HG03354 (cell line): Measurements from ENCODE around the gene FEN1.

Experiments used
- ATAC-seq: cut with Tn5 transposase; IDR thresholded peaks from one replicate; pipeline ENCODE4 v1.9.1; 2021; ENCODE audit warnings: mild to moderate bottlenecking; ENCODE audit not compliant: unreplicated experiment, poor library complexity, severe bottlenecking

FEN1 gene

DNA sequence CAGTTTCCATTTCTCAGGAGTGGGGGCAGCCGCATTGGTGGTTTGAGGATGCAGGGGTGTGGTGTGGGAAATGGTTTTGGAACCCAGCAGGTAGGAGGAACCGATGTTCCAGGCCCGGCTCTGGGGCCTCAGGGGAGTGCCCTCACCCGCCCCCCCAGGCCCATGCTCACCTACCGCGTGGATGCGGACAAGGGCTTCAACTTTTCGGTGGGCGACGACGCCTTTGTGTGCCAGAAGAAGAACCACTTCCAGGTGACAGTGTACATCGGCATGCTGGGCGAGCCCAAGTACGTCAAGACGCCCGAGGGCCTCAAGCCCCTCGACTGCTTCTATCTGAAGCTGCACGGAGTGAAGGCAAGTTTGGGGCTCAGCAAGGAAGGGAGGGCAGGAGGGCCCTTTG, 18.9 kb upstream of the FEN1 start:
- ATAC-seq, result no peak

DNA sequence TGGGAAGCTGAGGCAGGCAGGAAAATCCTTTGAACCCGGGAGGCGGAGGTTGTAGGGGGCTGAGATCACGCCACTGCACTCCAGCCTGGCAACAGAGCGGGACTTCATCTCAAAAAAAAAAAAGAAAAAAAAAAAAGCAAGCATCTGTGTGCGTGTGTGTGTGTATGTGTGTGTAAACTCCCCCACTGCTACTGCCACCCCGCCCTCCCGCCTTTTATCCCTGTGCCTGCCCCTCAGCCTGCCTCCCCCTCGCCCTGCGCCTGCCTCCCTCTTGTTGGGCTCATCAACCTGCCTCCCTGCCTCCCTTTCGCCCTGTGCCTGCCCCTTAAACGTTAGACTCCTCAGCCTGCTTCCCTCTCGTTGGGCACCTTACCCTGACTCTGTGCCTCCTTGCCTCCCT, 18.3 kb upstream of the FEN1 start:
- ATAC-seq, result no peak

DNA sequence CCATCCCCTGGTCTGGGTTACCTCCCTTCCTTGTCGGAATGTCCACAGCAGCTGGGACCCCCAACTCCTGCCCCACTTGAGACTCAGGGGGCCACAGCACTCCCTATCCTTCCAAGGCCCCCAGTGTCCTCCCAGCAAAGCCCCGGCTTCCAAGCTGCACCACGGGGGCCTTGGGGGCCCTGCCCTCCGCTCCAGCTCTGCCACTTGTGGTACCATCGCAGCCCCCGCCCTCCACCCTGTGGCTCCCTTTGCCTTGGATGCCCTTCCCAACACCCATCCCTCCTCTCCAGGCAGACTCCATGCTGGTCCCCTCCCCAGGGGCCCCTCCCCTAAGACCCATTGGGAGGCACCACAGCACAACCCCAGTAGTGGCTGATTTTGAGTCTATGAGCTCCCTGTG, 17.6 kb upstream of the FEN1 start:
- no peak for ATAC-seq

DNA sequence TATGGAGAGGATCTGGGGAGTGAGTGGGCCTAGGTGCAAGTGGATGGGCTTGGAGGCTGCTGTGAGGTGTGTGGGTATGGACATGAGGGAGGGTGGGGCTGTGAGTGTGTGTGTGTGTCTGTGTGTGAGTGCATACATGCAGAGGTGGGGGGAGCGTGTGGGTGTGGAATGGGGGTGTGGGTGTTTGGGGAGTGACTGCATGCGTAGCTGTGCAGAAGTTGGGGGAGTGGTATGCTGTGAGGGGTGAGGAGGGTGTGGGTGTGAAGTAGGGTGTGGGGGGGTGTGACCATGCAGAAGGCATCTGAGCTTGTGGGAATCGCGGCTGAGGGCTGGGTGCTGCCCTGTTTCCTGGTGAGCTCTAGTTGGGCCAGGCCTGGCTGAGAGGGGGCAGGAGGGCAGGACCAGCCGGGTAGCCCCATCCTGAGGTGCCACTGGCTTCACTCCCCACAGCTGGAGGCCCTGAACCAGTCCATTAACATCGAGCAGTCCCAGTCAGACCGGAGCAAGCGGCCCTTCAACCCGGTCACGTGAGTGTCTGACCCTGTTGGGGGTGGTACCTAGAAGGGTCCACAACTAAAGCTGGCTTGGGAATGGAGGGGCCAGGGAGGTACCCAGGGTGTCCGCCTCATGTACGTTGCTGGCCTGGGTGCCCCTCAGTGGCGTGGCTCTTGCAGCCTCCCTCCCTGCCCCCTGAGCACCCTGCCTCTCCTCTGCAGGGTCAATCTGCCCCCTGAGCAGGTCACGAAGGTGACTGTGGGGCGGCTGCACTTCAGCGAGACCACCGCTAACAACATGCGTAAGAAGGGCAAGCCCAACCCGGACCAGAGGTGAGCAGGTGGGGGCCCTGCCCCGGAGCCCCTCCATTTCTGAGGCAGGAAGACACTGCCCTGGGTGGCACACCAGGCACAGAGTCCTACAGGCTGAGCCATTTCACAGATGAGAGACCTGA, 16.8 kb upstream of the FEN1 start:
- ATAC-seq, result no peak

DNA sequence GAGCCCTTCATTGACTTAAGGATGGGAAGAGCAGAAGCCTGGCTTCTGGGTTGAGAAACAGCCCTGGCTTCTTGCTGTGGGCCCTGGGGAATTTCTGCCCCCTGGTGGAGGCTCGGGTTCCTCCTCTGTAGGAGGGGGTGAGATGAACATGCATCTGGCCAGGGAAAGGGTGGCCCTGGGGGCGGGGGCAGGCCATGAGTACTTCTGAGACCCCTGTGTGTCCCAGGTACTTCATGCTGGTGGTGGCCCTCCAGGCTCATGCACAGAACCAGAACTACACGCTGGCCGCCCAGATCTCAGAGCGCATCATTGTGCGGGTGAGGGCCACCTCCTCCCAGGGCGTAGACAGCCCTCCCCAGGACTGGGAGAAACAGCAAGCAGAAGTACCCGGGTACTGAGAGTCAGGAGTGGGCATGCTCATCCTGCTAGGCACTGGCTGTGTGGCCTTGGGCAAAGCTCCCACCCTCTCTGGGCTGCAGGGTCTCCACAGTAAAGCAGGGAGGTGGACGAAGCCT, 16.1 kb upstream of the FEN1 start:
- ATAC-seq, result peak; percentile 53

DNA sequence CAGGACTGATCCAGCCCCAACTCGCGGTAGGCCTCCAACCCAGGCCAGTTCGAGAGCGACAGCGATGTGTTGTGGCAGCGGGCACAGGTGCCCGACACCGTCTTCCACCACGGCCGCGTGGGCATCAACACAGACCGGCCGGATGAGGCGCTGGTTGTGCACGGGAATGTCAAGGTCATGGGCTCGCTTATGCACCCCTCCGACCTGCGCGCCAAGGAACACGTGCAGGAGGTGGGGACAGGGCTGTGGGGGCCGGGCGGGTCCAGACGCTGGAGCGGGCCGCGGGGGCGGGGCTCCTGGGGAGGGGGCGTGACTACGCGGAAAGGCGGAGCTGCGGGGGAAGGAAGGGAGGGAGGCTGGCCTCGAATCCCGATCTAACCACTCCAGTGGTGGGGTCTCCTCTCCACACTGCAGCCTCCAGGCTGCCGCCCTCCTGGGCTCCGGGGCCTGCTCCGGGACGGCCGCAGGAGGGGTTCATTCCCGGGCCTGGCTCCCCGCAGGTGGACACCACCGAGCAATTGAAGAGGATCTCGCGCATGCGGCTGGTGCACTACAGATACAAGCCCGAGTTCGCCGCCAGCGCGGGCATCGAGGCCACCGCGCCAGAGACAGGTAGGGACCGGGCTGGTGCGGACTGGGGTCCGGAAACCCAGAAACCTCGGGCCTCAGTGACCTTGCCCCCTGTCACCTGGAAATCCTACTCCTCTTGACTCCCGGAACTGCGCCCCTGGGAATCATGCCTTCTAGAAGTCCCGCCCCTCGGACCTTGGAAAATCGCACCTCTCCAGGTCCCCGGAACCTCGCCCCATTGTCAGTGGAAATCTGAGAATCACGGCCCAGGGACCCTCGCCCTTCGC, 15.2 kb upstream of the FEN1 start:
- ATAC-seq, result no peak

DNA sequence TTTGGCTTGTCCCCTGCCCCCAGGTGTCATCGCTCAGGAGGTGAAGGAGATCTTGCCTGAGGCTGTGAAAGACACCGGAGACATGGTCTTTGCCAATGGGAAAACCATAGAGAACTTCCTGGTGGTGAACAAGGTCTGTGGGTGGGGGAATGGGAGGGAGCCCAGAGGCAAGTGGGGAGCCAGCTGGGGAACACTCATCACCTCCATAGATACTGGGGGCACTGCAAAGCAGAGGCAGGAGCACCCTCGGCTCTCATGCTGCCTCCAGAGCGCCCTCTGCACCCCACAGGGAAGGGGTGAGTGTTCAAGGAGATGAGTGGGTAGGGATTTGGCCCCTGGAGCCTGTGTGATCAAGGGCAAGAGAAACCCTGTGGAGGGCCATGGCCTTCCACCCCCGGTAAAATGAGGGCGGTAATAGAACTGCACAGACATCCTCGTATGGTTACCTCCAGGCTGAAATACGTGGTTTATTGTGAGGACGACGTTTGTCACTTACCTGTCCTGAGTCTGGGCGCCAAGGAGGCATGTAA, 14.3 kb upstream of the FEN1 start:
- no peak for ATAC-seq

DNA sequence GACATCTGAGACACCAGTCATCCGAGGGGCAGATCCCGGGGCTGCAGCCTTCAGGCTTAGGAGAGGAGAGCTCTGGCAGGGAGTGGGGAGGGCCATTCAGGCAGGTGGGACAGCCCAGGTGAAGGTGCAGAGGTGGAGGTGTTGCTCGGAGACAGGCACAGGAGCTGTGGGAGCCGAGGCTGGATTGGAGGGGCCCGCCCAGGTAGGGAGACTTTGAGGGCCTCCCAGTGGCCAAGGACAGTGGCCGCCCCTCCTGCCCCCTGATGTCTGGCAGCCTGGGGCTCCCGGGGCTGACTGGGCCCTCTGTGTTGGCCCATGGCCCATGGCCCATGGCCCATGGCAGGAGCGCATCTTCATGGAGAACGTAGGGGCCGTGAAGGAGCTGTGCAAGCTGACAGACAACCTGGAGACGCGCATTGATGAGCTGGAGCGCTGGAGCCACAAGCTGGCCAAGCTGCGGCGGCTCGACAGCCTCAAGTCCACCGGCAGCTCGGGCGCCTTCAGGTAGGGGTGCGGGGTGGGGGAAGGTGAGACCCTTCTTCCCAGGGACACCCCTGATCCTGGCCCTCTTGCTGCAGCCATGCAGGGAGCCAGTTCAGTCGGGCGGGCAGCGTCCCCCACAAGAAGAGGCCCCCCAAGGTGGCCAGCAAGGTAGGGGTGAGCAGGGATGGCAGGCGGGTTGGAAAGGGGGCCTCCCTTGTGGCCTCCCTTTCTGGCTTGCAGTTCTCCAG, 13.6 kb upstream of the FEN1 start:
- no peak for ATAC-seq

DNA sequence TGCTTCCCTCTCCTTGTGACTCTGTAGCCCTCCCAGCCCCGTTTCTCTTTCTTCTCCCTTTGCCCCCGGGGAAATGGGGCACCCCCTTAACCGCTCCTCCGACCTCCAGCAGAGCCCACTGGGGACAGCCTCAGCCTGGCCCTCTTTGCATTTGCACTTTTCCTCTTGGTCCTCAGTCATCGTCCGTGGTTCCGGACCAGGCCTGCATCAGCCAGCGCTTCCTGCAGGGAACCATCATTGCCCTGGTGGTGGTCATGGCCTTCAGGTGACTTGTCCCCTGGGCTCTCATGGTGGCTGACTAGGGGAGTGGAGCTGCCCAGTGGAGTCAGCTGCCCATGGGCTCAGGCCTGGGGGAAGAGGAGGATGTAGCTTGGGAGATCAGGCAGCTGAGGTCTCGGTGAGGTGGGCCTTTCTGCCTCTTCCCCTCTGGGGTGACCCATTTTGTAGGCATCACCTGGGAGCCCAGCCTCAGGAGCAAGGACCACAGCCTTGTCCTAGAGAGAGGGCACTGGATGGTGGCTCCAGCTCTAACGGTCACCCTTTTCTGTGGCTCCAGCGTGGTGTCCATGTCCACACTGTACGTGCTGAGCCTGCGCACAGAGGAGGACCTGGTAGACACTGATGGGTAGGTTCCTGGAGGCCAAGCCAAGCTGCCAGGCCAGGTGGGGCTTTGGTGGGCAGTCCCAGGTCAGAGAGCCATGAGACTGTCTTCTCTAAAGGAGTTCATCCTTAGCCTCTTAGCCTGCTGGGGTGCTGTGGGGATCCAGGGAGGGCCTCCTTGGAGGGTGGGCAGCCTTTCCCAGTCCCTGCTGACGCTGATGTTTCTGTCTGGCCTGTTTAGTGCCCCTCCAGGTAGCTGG, 12.8 kb upstream of the FEN1 start:
- no peak for ATAC-seq

DNA sequence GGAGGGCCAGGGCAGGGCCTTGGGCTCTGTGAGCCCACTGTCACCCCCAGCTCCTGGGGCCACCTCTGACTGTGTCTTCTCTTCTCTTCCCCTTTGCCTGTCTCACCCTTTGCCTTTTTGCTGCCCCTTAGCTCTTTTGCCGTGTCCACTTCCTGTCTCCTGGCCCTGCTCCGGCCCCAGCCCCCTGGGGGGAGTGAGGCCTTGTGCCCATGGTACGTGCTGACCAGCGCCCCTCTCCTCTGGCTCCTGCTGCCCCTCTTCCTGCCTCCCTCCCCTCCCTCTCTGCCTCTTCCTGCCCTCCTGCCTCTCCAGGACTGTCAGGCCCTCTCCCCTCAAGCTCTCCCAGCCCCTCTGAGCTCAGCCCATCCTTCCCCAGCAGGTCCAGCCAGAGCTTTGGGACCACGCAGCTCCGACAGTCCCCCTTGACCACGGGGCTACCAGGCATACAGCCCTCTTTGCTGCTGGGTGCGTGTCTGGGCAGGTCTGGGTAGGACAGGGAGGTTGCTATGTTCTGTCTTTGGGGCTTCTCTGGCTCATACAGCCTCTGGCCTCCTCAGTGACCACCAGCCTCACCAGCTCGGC, 12.0 kb upstream of the FEN1 start:
- no peak for ATAC-seq

DNA sequence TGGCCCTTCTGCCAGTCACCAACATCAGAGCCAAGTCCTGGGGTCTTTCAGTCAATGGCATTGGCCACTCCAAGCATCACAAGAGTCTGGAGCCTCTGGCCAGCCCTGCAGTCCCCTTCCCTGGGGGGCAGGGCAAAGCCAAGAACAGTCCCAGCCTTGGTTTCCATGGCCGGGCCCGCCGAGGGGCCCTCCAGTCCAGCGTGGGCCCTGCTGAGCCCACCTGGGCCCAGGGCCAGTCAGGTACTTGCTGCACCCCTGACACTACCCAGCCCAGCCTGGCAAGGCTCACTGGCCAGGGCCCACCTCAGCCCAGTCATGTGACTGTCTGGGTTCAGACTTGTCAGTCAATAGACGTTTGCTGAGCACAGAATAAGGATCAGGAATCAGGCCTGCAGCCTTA, 11.1 kb upstream of the FEN1 start:
- no peak for ATAC-seq

DNA sequence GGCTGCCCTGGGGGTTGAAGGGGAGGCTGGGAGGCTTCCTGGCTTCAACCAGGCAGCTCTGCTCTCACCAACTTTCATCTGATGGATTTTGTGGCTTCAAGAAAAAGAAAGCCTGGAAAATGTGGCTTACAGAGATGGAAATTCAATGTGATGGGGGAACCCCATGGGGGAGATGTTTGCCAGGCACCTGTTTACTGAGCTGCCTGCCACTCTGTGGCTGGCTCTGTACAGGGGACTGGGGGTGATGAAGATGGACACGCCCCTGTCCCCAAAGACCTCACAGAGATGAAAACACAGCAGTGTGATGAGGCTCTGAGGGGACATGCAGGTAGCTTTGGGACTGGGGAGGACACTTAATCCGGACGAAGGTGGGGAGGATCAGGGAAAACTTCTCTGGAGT, 10.4 kb upstream of the FEN1 start:
- no peak for ATAC-seq

DNA sequence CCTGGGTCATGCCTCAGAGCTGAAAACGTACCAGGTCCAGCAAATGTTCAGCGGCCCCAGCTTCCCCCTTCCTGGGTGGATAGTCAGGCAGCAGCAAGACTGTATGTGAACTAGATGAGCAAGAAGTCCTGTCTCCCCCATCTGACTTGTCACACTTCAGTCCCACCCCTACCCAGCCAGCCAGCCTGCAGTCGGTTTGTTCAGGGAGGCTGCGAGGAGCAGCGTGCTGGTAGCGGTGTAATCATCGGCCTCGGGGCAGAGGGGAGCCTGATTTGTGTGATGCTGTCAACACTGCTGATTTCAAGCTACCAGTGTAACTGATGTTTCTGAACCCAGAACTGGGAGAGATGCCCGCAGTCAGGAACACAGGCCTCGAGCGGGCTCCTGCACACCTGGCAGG, 9.9 kb upstream of the FEN1 start:
- ATAC-seq, result no peak

DNA sequence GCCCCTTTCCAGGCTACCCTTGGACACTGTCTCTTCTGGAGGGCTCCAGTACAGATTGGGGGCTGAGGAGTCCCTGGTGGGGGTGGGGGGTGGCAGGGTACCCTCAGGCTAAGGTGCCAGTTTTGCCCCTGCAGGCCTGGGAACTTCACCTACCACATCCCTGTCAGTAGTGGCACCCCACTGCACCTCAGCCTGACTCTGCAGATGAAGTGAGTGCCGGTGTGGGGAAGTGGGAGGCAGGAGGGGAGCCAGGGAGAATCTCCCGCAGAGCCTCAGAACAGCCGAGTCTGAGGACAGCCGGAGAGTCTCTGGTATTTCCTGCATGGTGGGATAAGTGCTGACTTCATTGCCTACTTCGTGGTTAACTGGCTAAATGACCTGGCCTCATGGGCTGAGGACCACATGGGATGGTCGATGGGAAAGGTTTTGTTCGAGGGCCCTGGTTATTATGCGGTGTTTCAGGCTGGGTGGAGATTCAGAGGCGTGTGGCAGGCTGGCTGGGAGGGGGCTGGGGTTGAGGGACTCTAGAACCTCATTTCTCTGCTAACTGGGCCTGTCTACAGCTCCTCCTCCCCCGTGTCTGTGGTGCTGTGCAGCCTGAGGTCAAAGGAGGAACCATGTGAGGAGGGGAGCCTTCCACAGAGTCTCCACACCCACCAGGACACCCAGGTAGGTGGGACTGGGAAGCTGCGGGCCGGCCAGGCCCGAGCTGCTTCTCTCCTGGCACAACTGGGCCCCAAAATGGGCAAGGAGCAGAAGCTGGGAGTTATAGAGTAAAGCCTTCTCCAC, 8.8 kb upstream of the FEN1 start:
- ATAC-seq, result no peak

DNA sequence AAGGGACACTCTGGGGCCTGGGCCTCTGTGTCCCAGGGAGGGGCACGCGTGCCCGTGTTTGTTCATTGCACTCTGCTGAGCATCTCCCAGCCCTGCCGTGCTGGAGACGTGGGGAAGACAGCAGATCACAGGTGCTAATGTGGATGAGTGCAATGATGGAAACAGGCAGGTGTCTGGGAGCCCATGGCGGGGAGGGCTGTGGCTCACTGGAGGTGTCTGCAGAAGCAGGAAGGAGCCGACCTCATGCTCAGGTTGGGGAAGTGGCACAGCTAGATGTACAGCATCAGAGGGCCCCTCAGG, 8.3 kb upstream of the FEN1 start:
- no peak for ATAC-seq

DNA sequence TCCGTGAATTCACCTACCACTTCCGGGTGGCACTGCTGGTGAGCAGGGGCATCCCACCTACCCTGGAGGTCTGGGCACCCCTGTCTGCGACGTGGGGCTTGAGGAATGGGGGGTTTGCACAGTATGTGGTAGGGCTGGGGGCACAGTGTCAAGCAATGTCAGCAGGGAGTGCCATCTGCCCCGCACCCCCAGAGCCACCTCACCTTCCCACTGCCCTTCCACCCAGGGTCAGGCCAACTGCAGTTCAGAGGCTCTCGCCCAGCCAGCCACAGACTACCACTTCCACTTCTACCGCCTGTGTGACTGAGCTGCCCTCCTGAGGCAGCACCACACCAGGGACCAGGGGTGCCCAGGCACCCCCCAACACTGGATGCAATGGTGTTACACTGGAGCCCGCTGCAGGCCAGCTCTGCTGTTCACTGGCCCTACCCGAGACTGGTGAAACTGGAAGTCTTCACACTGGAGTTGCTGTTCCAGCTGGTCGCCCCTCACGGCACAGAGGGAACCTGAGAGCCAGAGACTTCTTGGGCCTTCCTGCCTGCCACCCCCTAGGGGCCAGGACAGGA, 6.8 kb upstream of the FEN1 start:
- no peak for ATAC-seq

DNA sequence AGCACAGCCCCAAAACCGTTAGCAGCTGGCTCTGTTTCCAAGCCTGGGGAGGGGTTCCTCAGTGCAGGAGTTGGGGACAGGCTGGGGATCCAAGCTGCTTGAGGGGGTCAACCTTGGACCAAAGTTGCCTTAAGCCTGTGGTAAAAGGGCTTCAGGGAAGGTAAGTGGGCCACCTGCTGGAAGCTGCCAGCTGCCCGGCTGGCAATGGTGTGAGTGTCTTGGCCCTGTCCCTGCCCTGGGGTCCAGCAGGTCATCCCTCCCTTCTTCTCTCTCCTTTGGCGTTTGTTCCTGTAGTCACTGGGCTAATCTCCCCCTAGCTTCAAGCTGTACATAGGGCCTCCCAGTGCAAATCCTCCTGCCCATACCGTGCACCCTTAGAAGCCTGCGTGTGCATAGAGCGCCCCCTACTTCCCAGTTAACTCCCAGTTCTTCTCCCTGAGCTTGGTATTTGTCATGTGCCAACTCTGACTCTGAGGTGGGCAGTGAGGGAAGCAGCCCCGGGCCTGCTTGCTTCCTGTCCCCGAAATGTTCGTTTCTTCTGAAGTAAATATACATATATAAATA, 4.7 kb upstream of the FEN1 start:
- no peak for ATAC-seq
